GM23338 (cell line): ENCODE results near the gene MSL1. TPM values are rescaled to one million over a fixed set of nuclear protein-coding genes. Genes with fewer than 3 reads are reported as not detected.

Source experiments
- ATAC-seq: fragments of 200-7000 bp; cut with Tn5 transposase; 3 replicates; pipeline ENCODE4 v1.9.1; 2020
- DNase-seq: peaks from one replicate; pipeline ENCODE4 v3.0.0-alpha.2; 2015; ENCODE audit warnings: low spot score
- H2AFZ ChIP-seq: fragments of 200-600 bp; sonication (generic); 2 replicates; pipeline ENCODE4 v1.8.0; 2016; ENCODE audit warnings: antibody characterized with exemption, mild to moderate bottlenecking, moderate library complexity
- H3F3A ChIP-seq: fragments of 200-600 bp; sonication (generic); replicated peaks from 2 replicates; pipeline ENCODE4 v1.8.0; 2017; ENCODE audit warnings: antibody characterized with exemption, mixed run types, low read depth
- H3K27ac ChIP-seq: fragments of 200-600 bp; sonication (generic); 2 replicates; pipeline ENCODE4 v1.6.1; 2016; ENCODE audit warnings: low read depth
- H3K27me3 ChIP-seq: fragments of 200-600 bp; sonication (generic); 2 replicates; pipeline ENCODE4 v1.8.0; 2016; ENCODE audit warnings: mild to moderate bottlenecking, mixed run types, moderate library complexity; ENCODE audit not compliant: insufficient read depth
- H3K36me3 ChIP-seq: fragments of 200-600 bp; sonication (generic); 2 replicates; pipeline ENCODE4 v1.8.0; 2016; ENCODE audit warnings: mild to moderate bottlenecking; ENCODE audit not compliant: insufficient read depth
- H3K4me1 ChIP-seq: fragments of 200-600 bp; sonication (generic); 2 replicates; pipeline ENCODE4 v1.8.0; 2016; ENCODE audit warnings: mild to moderate bottlenecking, moderate library complexity; ENCODE audit not compliant: insufficient read depth
- H3K4me2 ChIP-seq: fragments of 200-600 bp; sonication (generic); 2 replicates; pipeline ENCODE4 v1.7.1; 2017; ENCODE audit warnings: mixed run types
- H3K4me3 ChIP-seq: fragments of 200-600 bp; sonication (generic); 2 replicates; pipeline ENCODE4 v1.6.1; 2016; ENCODE audit warnings: mixed run types
- H3K79me2 ChIP-seq: fragments of 200-600 bp; sonication (generic); replicated peaks from 2 replicates; pipeline ENCODE4 v1.8.0; 2017; ENCODE audit warnings: mild to moderate bottlenecking; ENCODE audit not compliant: insufficient read depth
- H3K9me2 ChIP-seq: fragments of 200-600 bp; sonication (generic); 2 replicates; pipeline ENCODE4 v1.8.0; 2017; ENCODE audit not compliant: insufficient read depth
- H4K20me1 ChIP-seq: fragments of 200-600 bp; sonication (generic); replicated peaks from 2 replicates; pipeline ENCODE4 v1.8.0; 2017; ENCODE audit warnings: mild to moderate bottlenecking; ENCODE audit not compliant: insufficient read depth
- H3K27ac Mint-ChIP-seq: 2 replicates; pipeline ENCODE4 v1.8.0; 2020; ENCODE audit warnings: inconsistent platforms, mild to moderate bottlenecking, moderate library complexity, mixed read lengths
- H3K27me3 Mint-ChIP-seq: 3 replicates; pipeline ENCODE4 v1.8.0; 2022; ENCODE audit warnings: low read depth, mild to moderate bottlenecking, moderate library complexity, mixed read lengths, inconsistent platforms; ENCODE audit not compliant: insufficient read depth, poor library complexity
- H3K36me3 Mint-ChIP-seq: 3 replicates; pipeline ENCODE4 v1.8.0; 2021; ENCODE audit warnings: low read depth, mild to moderate bottlenecking, inconsistent platforms, moderate library complexity, mixed read lengths
- H3K4me1 Mint-ChIP-seq: 3 replicates; pipeline ENCODE4 v1.8.0; 2020; ENCODE audit warnings: mild to moderate bottlenecking, inconsistent platforms, mixed read lengths
- H3K4me3 Mint-ChIP-seq: 3 replicates; pipeline ENCODE4 v1.8.0; 2021; ENCODE audit warnings: moderate library complexity, mild to moderate bottlenecking, inconsistent platforms, mixed read lengths
- H3K9me3 Mint-ChIP-seq: 3 replicates; pipeline ENCODE4 v1.8.0; 2020; ENCODE audit warnings: moderate library complexity, mild to moderate bottlenecking, inconsistent platforms, mixed read lengths
- CREB1 ChIP-seq: fragments of 250-450 bp; sonication (Bioruptor Pico); IDR thresholded peaks from 2 replicates; pipeline ENCODE4 v1.5.0; 2020; ENCODE audit warnings: low read depth, mild to moderate bottlenecking, moderate library complexity
- CTCF ChIP-seq, 2 experiments: fragments of 200-600 bp in 1 of 2; sonication (generic) in 1 of 2; conservative IDR thresholded peaks; 2 replicates each; pipeline versions ENCODE4 v1.5.1 to v1.6.1; 2016 to 2017; ENCODE audit warnings: antibody characterized with exemption in 2 of 2, low read depth in 2 of 2, mild to moderate bottlenecking in 2 of 2, moderate library complexity in 1 of 2
- ETS1 ChIP-seq: IDR thresholded peaks from 2 replicates; pipeline ENCODE4 v1.6.1; 2016; ENCODE audit warnings: antibody characterized with exemption
- EZH2 ChIP-seq: fragments of 200-600 bp; sonication (generic); IDR thresholded peaks from one replicate; pipeline ENCODE4 v1.8.0; 2017; ENCODE audit warnings: antibody characterized with exemption, mild to moderate bottlenecking, low read depth; ENCODE audit not compliant: unreplicated experiment
- EZH2phosphoT487 ChIP-seq: fragments of 200-600 bp; sonication (generic); IDR thresholded peaks from one replicate; pipeline ENCODE4 v1.8.1; 2018; ENCODE audit warnings: antibody characterized with exemption; ENCODE audit not compliant: unreplicated experiment
- JUNB ChIP-seq: IDR thresholded peaks from one replicate; pipeline ENCODE4 v1.6.1; 2016; ENCODE audit warnings: antibody characterized with exemption; ENCODE audit not compliant: unreplicated experiment
- NANOG ChIP-seq: IDR thresholded peaks from 2 replicates; pipeline ENCODE4 v1.6.1; 2016; ENCODE audit warnings: antibody characterized with exemption, borderline replicate concordance
- POLR2AphosphoS5 ChIP-seq: IDR thresholded peaks from 2 replicates; pipeline ENCODE4 v1.6.1; 2016; ENCODE audit warnings: antibody characterized with exemption, low read depth
- REST ChIP-seq: IDR thresholded peaks from one replicate; pipeline ENCODE4 v1.6.1; 2018; ENCODE audit warnings: antibody characterized with exemption; ENCODE audit not compliant: unreplicated experiment
- STAT1 ChIP-seq: IDR thresholded peaks from one replicate; pipeline ENCODE4 v1.6.1; 2016; ENCODE audit warnings: antibody characterized with exemption; ENCODE audit not compliant: unreplicated experiment
- ZNF114 ChIP-seq: fragments of 250-450 bp; sonication (Bioruptor Pico); IDR thresholded peaks from 2 replicates; pipeline ENCODE4 v1.5.0; 2020; ENCODE audit warnings: mild to moderate bottlenecking, moderate library complexity
- ZNF331 ChIP-seq: fragments of 250-450 bp; sonication (Bioruptor Pico); IDR thresholded peaks from 2 replicates; pipeline ENCODE4 v1.5.0; 2020; ENCODE audit warnings: low read depth, mild to moderate bottlenecking, moderate library complexity
- ZNF462 ChIP-seq: fragments of 250-450 bp; sonication (Bioruptor Pico); IDR thresholded peaks from 2 replicates; pipeline ENCODE4 v1.5.0; 2020; ENCODE audit warnings: mild to moderate bottlenecking, moderate library complexity
- polyA plus RNA-seq: library from polyadenylated mRNA; unstranded; fragments of >200 nt; fragmentation: Nextera tagmentation; extraction: Ambion mirVana; gene quantifications from 2 replicates; pipeline ENCODE4 v1.2.1, GENCODE V29; 2016
- total RNA-seq: library from RNA; depleted of rRNA; stranded (reverse); fragments of >200 nt; shearing (Covaris generic); gene quantifications from 2 replicates; pipeline ENCODE4 v1.2.3, GENCODE V29; 2014

Gene MSL1
- total and polyA plus RNA-seq, 2 experiments from 2014 or later, result 16.2 to 56.5 TPM

- peaks cover 11% of the 10 kb centered on the region; the same call in 1 of the 2 replicates for H3F3A ChIP-seq
- TF ChIP-seq ZNF331 (CRISPR knock-in tag) (no peak), ZNF114 (CRISPR knock-in tag) (no peak), JUNB (no peak), REST (no peak), EZH2 (no peak), ETS1 (no peak), ZNF462 (CRISPR knock-in tag) (no peak), CTCF (conservative IDR thresholded peaks at IDR 0.05; ENCODE audit: low read depth in 2 of 2) (no peak), POLR2AphosphoS5 (no peak), NANOG (no peak), EZH2phosphoT487 (no peak), CREB1 (CRISPR knock-in tag) (no peak), STAT1 (no peak)
- H3K79me2 ChIP-seq, result no peaks in the 10 kb centered on the region
- Mint-ChIP-seq H3K27ac (no peak overlapping the region), H3K4me3 (no peak overlapping the region), H3K9me3 (peaks cover 11% of the 10 kb centered on the region; the same call in 2 of the 3 replicates), H3K4me1 (peaks cover 49% of the 10 kb centered on the region), H3K36me3 (peaks cover 49% of the 10 kb centered on the region), H3K27me3 (peaks cover 43% of the 10 kb centered on the region)
- H3K36me3 ChIP-seq, result 0 out of 2 replicates have a peak, but pooled peaks cover 3% of the 10 kb centered on the region
- no peak overlapping the region for H3K4me3 ChIP-seq
- no peak overlapping the region for H2AFZ ChIP-seq
- H3K4me1 ChIP-seq, result peaks cover 39% of the 10 kb centered on the region
- H3K9me2 ChIP-seq, result peaks cover 16% of the 10 kb centered on the region
- peaks cover 14% of the 10 kb centered on the region for H3K27me3 ChIP-seq
- H3K27ac ChIP-seq, result no peak overlapping the region
- ATAC-seq (no peak), DNase-seq (no peak)
- no peaks in the 10 kb centered on the region for H4K20me1 ChIP-seq
- no peak overlapping the region for H3K4me2 ChIP-seq
These were observed 24.7 kb upstream of the MSL1 start for GRCh38 chr17:40097087-40097486.
